BLaER1 treated with 17β-estradiol and CSF1 and Interleukin-3, amounts not matched to agents 10 nM and 100 nM (cell line): ENCODE data around the gene UBXN2A.
"Not testable (repeated sequence)": the region's sequence is repeated elsewhere in the genome, so short reads cannot be mapped to it uniquely, and the experiment has no call there.

Source experiments
- H3K27ac ChIP-seq, 11 experiments: shearing (Covaris generic); formaldehyde crosslinking; 2 replicates each; pipeline ENCODE4 v1.8.1; 2022
- H3K27me3 ChIP-seq, 11 experiments: shearing (Covaris generic); formaldehyde crosslinking; 2 replicates each; pipeline ENCODE4 v1.8.1; 2022
- H3K36me3 ChIP-seq, 11 experiments: shearing (Covaris generic); formaldehyde crosslinking; 2 replicates each; pipeline ENCODE4 v1.8.1; 2022
- H3K4me1 ChIP-seq, 10 experiments: shearing (Covaris generic); formaldehyde crosslinking; 2 replicates each; pipeline ENCODE4 v1.8.1; 2022
- H3K4me2 ChIP-seq, 11 experiments: shearing (Covaris generic); formaldehyde crosslinking; 2 replicates each; pipeline ENCODE4 v1.8.1; 2022
- H3K4me3 ChIP-seq, 10 experiments: shearing (Covaris generic); formaldehyde crosslinking; 2 replicates each; pipeline ENCODE4 v1.8.1; 2022
- H3K9ac ChIP-seq, 11 experiments: shearing (Covaris generic); formaldehyde crosslinking; 2 replicates each; pipeline ENCODE4 v1.8.1; 2022
- H3K9me3 ChIP-seq, 11 experiments: shearing (Covaris generic); formaldehyde crosslinking; replicated peaks in 1 of 11; 2 replicates each; pipeline ENCODE4 v1.8.1; 2022
- H4K20me1 ChIP-seq, 11 experiments: shearing (Covaris generic); formaldehyde crosslinking; 2 replicates each; pipeline ENCODE4 v1.8.1; 2022
- Cebpa-rat ChIP-seq, 11 experiments: shearing (Covaris generic); IDR thresholded peaks; 2 replicates each; pipeline ENCODE4 v1.8.1; 2022

The UBXN2A gene

DNA sequence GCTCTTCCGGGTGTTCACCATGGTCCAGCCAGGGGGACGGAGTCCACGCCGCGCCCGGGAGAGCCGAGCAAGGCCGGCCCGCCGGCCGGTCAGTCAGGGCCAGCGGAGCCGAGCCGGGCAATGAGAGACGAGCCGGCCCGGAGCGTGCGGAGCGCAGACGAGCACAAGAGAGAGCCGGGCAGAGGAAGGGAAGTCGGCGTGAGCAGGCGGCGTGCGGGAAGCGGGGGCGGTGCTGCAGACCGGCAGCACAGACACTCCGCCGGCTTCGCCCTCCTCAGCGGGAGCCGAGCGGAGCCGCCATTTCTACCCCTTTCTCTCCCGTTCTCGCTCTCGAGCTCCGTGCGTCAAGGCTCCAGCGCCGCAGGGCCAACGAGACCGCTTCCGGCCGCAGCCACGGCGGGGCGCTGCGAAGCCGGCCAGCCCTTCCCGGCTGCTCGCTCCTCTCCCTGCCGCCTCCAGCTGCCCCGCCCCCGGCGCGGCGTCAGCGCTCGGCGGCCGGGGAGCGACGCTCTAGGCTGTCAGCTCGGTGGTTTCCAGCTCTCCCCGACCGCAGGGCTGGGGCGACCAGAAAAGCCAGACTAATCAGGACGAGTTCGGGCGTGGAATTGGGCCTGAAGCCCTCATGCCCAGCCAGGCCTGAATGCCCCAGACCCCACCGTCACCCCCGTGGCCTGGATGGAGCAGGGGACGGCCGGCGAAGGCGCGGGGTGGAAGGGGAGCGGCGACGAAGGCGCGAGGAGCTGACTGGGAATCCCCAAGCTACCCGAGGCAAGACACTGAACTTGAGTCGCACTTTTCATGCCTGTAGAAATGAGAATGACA lies 13.3 kb upstream of the UBXN2A start, which contains the start of gene ATAD2B:
ATAD2B (minus strand) TSS at position 374 of the 822 bp plus-strand sequence; CDS start at position 21, 353 bp downstream.
- peaks cover 28 to 39% (median 38%) of the 10 kb centered on the region in 11 experiments; a peak in 21 of 22 replicates for H4K20me1 ChIP-seq
- H3K27ac ChIP-seq: peak within 1 kb of the TSS; percentile 93 to 99 (median 98)
- peaks cover 0 to 19% (median 10%) of the 10 kb centered on the region in 11 experiments; a peak in 9 of 22 replicates for H3K36me3 ChIP-seq
- H3K4me1 ChIP-seq: peaks cover 31 to 50% (median 44%) of the 10 kb centered on the region in 10 experiments
- H3K9me3 ChIP-seq: no peaks in the 10 kb centered on the region
- no peak for TF ChIP-seq Cebpa-rat (IDR thresholded peaks at IDR 0.05)
- H3K9ac ChIP-seq: peak within 1 kb of the TSS; percentile 92 to 100 (median 98)
- H3K4me3 ChIP-seq: peak within 1 kb of the TSS; percentile 79 to 97 (median 90)
- H3K27me3 ChIP-seq: no peaks in the 10 kb centered on the region
- H3K4me2 ChIP-seq: peak within 1 kb of the TSS; percentile 81 to 95 (median 94)

DNA sequence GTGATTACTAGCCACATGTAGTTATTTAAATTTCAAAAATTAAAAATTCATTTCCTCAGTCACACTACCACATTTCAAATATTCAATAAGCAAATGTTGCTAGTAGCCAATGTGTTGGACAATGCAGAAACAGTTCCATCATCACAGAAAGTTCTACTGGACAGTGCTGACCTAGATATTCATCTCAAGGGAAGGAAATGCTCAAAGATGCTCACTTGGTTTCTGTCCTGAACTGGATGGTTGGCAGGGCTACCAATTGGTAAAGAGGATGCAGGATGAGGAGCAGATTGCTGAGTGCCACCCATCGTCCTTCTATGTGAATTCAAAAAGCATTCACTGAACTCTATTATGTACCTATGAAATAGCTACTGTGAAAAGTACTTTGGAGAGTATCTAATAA lies 6.0 kb upstream of the UBXN2A start:
- H3K9ac ChIP-seq: no peak overlapping the region
- no peak overlapping the region for H3K4me3 ChIP-seq

DNA sequence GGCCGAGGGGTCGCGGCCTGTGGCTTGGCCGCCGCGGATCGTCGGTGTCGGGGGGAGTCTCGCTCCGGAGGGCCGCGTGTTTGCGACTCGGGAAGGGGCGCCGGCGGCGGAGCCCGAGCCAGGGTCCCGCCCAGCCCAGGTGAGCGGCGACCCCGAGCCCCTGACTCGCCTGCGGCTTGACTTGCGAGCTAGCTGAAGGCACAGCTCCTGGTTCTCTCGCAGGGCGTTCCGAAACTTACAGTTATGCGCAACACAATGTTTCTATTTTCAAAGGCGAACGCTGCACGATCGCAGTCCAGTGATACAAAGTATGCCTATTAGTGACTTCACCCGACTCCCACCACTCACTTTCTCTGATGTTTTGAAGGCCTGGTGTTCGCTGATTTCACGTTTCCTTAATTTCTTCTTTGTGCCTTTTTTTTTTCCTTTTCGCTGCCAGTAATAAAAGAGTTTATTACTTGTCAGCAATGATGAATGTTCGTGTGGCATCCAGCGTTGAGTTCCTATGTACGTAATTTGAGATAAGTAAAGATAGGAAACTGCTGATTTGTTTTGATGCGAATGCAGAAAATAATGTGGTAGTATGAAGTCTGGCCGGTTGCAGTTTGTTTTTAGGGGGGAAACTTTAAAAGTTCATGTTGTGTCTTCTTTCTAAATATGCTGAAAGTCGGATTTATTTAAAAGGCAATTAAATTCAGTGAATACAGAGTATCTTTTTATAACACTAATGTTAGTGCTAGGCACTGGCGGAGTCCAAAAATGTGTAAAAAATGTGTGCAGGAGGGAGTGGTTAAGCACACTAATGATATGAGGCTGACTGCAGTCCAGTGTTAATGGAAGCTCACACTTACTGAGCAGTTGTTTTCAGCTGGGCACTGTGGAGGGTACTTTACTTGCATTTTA lies 706 bp downstream of the UBXN2A start:
- Histone ChIP-seq H4K20me1 (peaks cover 14 to 49% (median 31%) of the 10 kb centered on the region in 11 experiments; a peak in 19 of 22 replicates), H3K4me2 (peak overlapping the region; percentile 67 to 96 (median 89)), H3K27me3 (no peaks in the 10 kb centered on the region), H3K9ac (peak overlapping the region; percentile 87 to 96 (median 94)), H3K27ac (peak overlapping the region; percentile 83 to 95 (median 92)), H3K9me3 (no peaks in the 10 kb centered on the region), H3K4me1 (peaks cover 27 to 32% (median 28%) of the 10 kb centered on the region in 10 experiments), H3K4me3 (peak overlapping the region; percentile 74 to 94 (median 84)), H3K36me3 (peaks cover 0 to 24% (median 16%) of the 10 kb centered on the region in 11 experiments; a peak in 16 of 22 replicates)
- TF ChIP-seq Cebpa-rat (IDR thresholded peaks at IDR 0.05): no peak

More for the DNA sequence above, 6.0 kb upstream of the UBXN2A start:
- no peak for TF ChIP-seq Cebpa-rat (IDR thresholded peaks at IDR 0.05)
- Histone ChIP-seq H3K9me3 (no peaks in the 10 kb centered on the region), H3K4me2 (no peak overlapping the region), H4K20me1 (no peaks in the 10 kb centered on the region; a peak in 1 of 22 replicates), H3K36me3 (peaks cover 0 to 19% (median 10%) of the 10 kb centered on the region in 11 experiments; a peak in 9 of 22 replicates), H3K4me1 (peaks cover 7 to 15% (median 10%) of the 10 kb centered on the region in 10 experiments), H3K27ac (no peak overlapping the region), H3K27me3 (no peaks in the 10 kb centered on the region)

DNA sequence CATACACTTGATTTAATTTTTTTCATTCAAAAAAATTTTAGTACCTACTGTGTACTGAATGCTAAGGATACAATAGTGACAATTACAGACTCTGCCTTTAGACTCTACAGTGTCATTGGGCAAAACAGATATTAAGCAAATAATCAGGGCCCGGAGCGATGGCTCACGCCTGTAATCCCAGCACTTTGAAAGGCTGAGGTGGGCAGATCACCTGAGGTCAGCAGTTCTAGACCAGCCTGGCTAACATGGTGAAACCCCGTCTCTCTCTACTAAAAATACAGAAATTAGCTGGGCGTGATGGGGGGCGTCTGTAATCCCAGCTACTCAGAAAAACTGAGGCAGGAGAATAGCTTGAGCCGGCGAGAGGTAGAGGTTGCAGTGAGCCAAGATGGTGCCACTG lies 1.4 kb downstream of the UBXN2A start:
- H3K4me2 ChIP-seq: peak overlapping the region; percentile 67 to 96 (median 89)
- TF ChIP-seq Cebpa-rat (IDR thresholded peaks at IDR 0.05): no peak
- peaks cover 27 to 32% (median 28%) of the 10 kb centered on the region in 10 experiments for H3K4me1 ChIP-seq
- peaks cover 0 to 31% (median 21%) of the 10 kb centered on the region in 11 experiments; a peak in 17 of 22 replicates for H3K36me3 ChIP-seq
- H3K27me3 ChIP-seq: no peaks in the 10 kb centered on the region
- H3K9me3 ChIP-seq: no peaks in the 10 kb centered on the region
- peak overlapping the region in 2 of 11 experiments; percentile 84 to 92; a peak in 5 of 22 replicates for H3K27ac ChIP-seq
- peak overlapping the region; percentile 87 to 96 (median 94); a peak in 21 of 22 replicates for H3K9ac ChIP-seq
- peaks cover 14 to 56% (median 37%) of the 10 kb centered on the region in 11 experiments; a peak in 19 of 22 replicates for H4K20me1 ChIP-seq
- H3K4me3 ChIP-seq: peak overlapping the region; percentile 74 to 94 (median 84)

DNA sequence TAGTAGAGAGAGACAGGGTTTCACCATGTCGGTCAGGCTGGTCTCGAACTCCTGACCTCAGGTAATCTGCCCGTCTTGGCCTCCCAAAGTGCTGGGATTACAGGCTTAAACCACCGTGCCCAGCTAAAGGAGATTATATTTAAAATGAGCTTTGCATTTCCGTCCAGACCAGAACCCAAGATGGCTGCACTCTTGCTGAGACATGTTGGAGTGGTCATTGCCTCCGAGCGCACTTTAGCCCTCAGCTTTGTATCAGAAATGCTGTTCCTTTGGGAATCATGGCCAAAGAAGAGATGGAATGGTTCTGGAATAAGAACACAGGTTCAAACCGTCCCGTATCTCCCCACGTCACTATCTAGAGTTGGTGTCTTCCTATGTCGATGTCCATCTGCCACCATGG lies 3.4 kb downstream of the UBXN2A start:
- no peak overlapping the region for H3K9ac ChIP-seq
- TF ChIP-seq Cebpa-rat (IDR thresholded peaks at IDR 0.05): no peak
- no peak overlapping the region for H3K27ac ChIP-seq
- no peaks in the 10 kb centered on the region for H3K27me3 ChIP-seq
- peaks cover 18 to 75% (median 38%) of the 10 kb centered on the region in 11 experiments; a peak in 19 of 22 replicates for H4K20me1 ChIP-seq
- peaks cover 22 to 29% (median 25%) of the 10 kb centered on the region in 10 experiments for H3K4me1 ChIP-seq
- peaks cover 0 to 47% (median 26%) of the 10 kb centered on the region in 11 experiments; a peak in 17 of 22 replicates for H3K36me3 ChIP-seq
- H3K4me3 ChIP-seq: no peak overlapping the region
- H3K4me2 ChIP-seq: 0 out of 22 replicates have a peak overlapping the region, but pooled peaks of 1 of the 11 experiments have one; percentile 11
- H3K9me3 ChIP-seq: no peaks in the 10 kb centered on the region

DNA sequence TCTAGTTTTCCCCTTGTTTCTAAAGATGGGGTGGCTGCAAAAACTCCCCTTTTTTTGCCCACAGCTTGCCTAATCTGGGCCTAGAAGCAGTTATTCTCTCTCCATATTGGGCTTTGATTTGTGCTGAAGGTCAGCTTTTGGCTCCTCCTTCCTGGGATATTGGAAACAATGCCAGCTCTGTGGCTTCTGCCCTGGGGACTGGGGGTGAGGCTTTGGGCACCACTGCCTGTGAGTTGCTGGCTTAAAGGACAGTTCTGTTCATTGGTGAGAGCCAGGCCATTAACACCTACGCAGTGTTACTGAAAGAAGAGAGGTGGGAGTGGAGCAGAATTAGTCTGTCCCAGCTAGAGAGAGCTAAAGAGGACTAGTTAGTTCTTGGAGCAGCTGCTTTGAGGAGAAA lies 4.3 kb downstream of the UBXN2A start:
- Histone ChIP-seq H3K4me2 (no peak overlapping the region), H4K20me1 (peaks cover 18 to 84% (median 38%) of the 10 kb centered on the region in 11 experiments; a peak in 19 of 22 replicates)

DNA sequence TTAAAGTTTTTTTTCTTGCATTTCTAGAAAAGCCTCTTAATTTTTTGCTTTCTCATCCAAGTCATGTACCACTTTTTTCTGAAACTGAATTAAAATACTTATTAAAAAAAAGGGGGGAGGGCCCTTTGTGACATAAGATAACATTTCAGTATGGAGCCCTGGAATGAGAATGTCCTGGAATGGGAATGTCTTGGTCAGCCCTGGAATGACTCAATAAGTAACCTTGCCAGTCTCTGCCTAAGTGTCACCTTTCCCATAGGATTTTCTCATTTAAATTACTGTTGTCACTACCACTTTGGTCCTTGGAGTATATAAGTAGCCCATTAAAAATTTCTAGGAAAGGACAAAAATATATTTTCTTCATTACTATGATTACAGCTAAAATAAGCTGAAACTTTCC lies 4.7 kb downstream of the UBXN2A start:
- Histone ChIP-seq H3K27me3 (no peaks in the 10 kb centered on the region), H3K4me3 (no peak overlapping the region), H3K9ac (no peak overlapping the region), H4K20me1 (peaks cover 18 to 85% (median 38%) of the 10 kb centered on the region in 11 experiments; a peak in 19 of 22 replicates), H3K27ac (no peak overlapping the region), H3K9me3 (no peaks in the 10 kb centered on the region), H3K4me1 (peaks cover 13 to 19% (median 16%) of the 10 kb centered on the region in 10 experiments), H3K4me2 (no peak overlapping the region), H3K36me3 (peaks cover 0 to 47% (median 26%) of the 10 kb centered on the region in 11 experiments; a peak in 17 of 22 replicates)
- TF ChIP-seq Cebpa-rat (IDR thresholded peaks at IDR 0.05): no peak

More for the DNA sequence above, 4.3 kb downstream of the UBXN2A start:
- peaks cover 14 to 21% (median 17%) of the 10 kb centered on the region in 10 experiments for H3K4me1 ChIP-seq
- H3K27me3 ChIP-seq: no peaks in the 10 kb centered on the region
- H3K4me3 ChIP-seq: no peak overlapping the region
- no peak overlapping the region for H3K9ac ChIP-seq
- no peak for TF ChIP-seq Cebpa-rat (IDR thresholded peaks at IDR 0.05)
- peaks cover 0 to 47% (median 26%) of the 10 kb centered on the region in 11 experiments; a peak in 17 of 22 replicates for H3K36me3 ChIP-seq
- H3K9me3 ChIP-seq: no peaks in the 10 kb centered on the region
- H3K27ac ChIP-seq: no peak overlapping the region

DNA sequence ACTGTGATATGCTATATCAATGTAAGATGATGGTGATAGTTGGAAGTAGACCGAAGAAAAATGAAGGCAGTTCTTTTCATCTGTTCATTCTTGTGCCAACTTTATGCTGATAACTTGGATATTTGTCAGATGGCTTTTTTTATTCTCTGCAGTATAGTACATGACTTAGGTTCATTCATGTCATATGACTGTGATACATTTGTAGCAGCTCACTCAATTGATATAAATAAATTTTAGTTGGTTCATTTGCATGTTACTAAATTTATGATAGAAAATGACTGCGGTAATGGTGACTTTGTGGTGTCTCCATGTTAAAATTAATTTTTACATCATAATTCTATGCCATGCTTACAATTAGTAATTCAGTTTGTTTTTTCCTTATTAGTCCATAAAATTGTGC lies 7.1 kb downstream of the UBXN2A start:
- H3K4me2 ChIP-seq: no peak overlapping the region

DNA sequence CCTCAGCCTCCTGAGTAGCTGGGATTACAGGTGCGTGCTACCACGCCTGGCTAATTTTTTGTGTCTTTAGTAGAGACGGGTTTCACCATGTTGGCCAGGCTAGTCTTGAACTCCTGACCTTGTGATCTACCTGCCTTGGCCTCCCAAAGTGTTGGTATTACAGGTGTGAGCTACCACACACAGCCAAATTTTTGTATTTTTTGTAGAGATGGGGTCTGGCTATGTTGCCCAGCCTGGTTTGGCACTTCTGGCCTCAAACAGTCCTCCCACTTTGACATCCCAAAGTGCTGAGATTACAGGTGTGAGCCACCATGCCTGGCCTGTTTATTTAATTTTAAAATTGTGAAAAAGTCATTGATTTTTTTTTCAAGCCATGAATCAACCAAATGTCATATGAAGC lies 12.3 kb downstream of the UBXN2A start:
- H3K27ac ChIP-seq, H3K9ac ChIP-seq, H3K27me3 ChIP-seq, H3K4me3 ChIP-seq, H3K4me2 ChIP-seq, H3K4me1 ChIP-seq, H3K9me3 ChIP-seq: not testable (repeated sequence)
- Histone ChIP-seq H4K20me1 (peaks cover 4 to 84% (median 26%) of the 10 kb centered on the region in 11 experiments; a peak in 18 of 22 replicates), H3K36me3 (peaks cover 6 to 27% (median 14%) of the 10 kb centered on the region in 11 experiments; a peak in 19 of 22 replicates)

More for the DNA sequence above, 7.1 kb downstream of the UBXN2A start:
- no peak for TF ChIP-seq Cebpa-rat (IDR thresholded peaks at IDR 0.05)
- Histone ChIP-seq H3K27ac (no peak overlapping the region), H4K20me1 (peaks cover 11 to 92% (median 32%) of the 10 kb centered on the region in 11 experiments; a peak in 16 of 22 replicates), H3K9me3 (no peaks in the 10 kb centered on the region), H3K4me3 (no peak overlapping the region), H3K4me1 (peaks cover 3 to 16% (median 6%) of the 10 kb centered on the region in 10 experiments; a peak in 19 of 20 replicates), H3K9ac (no peak overlapping the region), H3K36me3 (peaks cover 2 to 53% (median 30%) of the 10 kb centered on the region in 11 experiments; a peak in 17 of 22 replicates), H3K27me3 (no peaks in the 10 kb centered on the region)
